ENCODE data around the gene ISCU.

DNA sequence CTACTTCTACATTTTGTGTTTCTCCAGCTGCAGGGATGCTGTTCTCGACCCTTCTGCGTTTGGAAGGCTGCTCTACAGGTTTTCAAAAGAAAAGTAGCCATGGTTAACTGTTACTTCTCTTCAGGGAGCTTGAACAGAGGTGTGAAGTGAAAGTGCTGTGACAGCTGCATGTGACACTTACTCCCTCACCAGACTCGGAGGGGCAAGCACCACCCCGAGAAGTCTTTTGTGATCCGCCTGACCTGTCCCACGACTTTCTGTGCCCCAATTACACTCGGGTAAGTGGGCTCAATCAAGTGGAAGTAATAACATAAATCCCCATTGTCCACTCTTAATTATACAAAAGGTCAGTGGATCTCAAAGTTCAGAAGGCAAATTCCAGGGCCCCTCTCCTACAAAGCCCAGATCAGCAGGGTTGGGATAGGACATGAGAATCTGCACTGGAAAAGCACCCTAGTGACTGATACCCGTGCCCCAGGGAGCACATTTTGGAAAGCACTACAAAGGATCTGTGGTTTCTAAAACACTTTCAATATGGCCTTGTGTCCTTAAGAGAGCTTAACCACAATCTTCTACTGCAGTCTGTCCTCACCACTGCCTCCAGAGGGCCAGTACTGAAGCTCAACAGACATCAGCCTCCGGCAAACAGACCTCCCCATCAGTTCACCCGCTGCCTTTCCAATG is 35.8 kb upstream of the ISCU start:
- TF ChIP-seq, protein P1, sequence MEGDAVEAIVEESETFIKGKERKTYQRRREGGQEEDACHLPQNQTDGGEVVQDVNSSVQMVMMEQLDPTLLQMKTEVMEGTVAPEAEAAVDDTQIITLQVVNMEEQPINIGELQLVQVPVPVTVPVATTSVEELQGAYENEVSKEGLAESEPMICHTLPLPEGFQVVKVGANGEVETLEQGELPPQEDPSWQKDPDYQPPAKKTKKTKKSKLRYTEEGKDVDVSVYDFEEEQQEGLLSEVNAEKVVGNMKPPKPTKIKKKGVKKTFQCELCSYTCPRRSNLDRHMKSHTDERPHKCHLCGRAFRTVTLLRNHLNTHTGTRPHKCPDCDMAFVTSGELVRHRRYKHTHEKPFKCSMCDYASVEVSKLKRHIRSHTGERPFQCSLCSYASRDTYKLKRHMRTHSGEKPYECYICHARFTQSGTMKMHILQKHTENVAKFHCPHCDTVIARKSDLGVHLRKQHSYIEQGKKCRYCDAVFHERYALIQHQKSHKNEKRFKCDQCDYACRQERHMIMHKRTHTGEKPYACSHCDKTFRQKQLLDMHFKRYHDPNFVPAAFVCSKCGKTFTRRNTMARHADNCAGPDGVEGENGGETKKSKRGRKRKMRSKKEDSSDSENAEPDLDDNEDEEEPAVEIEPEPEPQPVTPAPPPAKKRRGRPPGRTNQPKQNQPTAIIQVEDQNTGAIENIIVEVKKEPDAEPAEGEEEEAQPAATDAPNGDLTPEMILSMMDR (IDR thresholded peaks at IDR 0.05) = no peak
- TF ChIP-seq POLR2A (IDR thresholded peaks at IDR 0.05) = no peak

Data from thyroid gland (tissue), 4 donors.